SK-N-SH (cell line): Measurements from ENCODE around the gene BCAN.

Experiments used
- CTCF ChIP-seq: fragments of 200-600 bp; sonication (generic); IDR thresholded peaks from 2 replicates; pipeline ENCODE4 v1.6.1; 2017; ENCODE audit warnings: antibody characterized with exemption, mild to moderate bottlenecking, moderate library complexity
- EP300 ChIP-seq, 2 experiments: IDR thresholded peaks; 2 replicates each; pipeline versions ENCODE4 v1.4.0 to v1.6.1; 2012; ENCODE audit warnings: borderline replicate concordance in 1 of 2, low read depth in 1 of 2, low read length in 1 of 2
- EZH2phosphoT487 ChIP-seq: fragments of 200-600 bp; sonication (generic); IDR thresholded peaks from 2 replicates; pipeline ENCODE4 v1.6.1; 2017; ENCODE audit warnings: low read depth, mixed run types, mild to moderate bottlenecking, antibody characterized with exemption, moderate library complexity, borderline replicate concordance
- GABPA ChIP-seq: IDR thresholded peaks from 2 replicates; pipeline ENCODE4 v1.4.0; 2012; ENCODE audit warnings: low read depth, mild to moderate bottlenecking
- MAX ChIP-seq: IDR thresholded peaks from 2 replicates; pipeline ENCODE4 v1.4.0; 2012; ENCODE audit warnings: low read depth
- POLR2AphosphoS5 ChIP-seq: IDR thresholded peaks from 2 replicates; pipeline ENCODE4 v1.6.1; 2012; ENCODE audit warnings: low read depth, low read length
- RAD21 ChIP-seq: IDR thresholded peaks from 2 replicates; pipeline ENCODE4 v1.6.1; 2012; ENCODE audit warnings: mild to moderate bottlenecking, low read length
- RCOR1 ChIP-seq: fragments of 150-350 bp; IDR thresholded peaks from 2 replicates; pipeline ENCODE4 v1.6.1; 2017; ENCODE audit warnings: antibody characterized with exemption, low read length
- REST ChIP-seq: IDR thresholded peaks from 2 replicates; pipeline ENCODE4 v1.6.1; 2012; ENCODE audit warnings: mild to moderate bottlenecking, low read depth, low read length, moderate library complexity
- TAF1 ChIP-seq: IDR thresholded peaks from 2 replicates; pipeline ENCODE4 v1.6.1; 2012; ENCODE audit warnings: low read depth, mild to moderate bottlenecking, low read length, moderate library complexity, borderline replicate concordance
- TCF12 ChIP-seq: IDR thresholded peaks from 2 replicates; pipeline ENCODE4 v1.4.0; 2012
- ZBTB33 ChIP-seq: IDR thresholded peaks from 2 replicates; pipeline ENCODE4 v1.4.0; 2012; ENCODE audit warnings: low read depth, borderline replicate concordance

GRCh38 chr1:156671804-156672203, 29.9 kb downstream of the BCAN start:
- TF ChIP-seq POLR2AphosphoS5 (no peak), CTCF (no peak), RAD21 (no peak), ZBTB33 (no peak), REST (no peak), MAX (no peak), TCF12 (no peak), EZH2phosphoT487 (no peak), TAF1 (no peak), EP300 (IDR thresholded peaks at IDR 0.05; ENCODE audit: borderline replicate concordance in 1 of 2, low read depth in 1 of 2, low read length in 1 of 2) (no peak), RCOR1 (no peak), GABPA (no peak)
